GM21360 (cell line): ENCODE measurements around the gene TANK.
"Not testable (repeated sequence)": the region's sequence is repeated elsewhere in the genome, so short reads cannot be mapped to it uniquely, and the experiment has no call there.

Experiments
- ATAC-seq: cut with Tn5 transposase; IDR thresholded peaks from one replicate; pipeline ENCODE4 v1.9.1; 2021; ENCODE audit warnings: mild to moderate bottlenecking, moderate library complexity; ENCODE audit not compliant: unreplicated experiment

The TANK gene

DNA sequence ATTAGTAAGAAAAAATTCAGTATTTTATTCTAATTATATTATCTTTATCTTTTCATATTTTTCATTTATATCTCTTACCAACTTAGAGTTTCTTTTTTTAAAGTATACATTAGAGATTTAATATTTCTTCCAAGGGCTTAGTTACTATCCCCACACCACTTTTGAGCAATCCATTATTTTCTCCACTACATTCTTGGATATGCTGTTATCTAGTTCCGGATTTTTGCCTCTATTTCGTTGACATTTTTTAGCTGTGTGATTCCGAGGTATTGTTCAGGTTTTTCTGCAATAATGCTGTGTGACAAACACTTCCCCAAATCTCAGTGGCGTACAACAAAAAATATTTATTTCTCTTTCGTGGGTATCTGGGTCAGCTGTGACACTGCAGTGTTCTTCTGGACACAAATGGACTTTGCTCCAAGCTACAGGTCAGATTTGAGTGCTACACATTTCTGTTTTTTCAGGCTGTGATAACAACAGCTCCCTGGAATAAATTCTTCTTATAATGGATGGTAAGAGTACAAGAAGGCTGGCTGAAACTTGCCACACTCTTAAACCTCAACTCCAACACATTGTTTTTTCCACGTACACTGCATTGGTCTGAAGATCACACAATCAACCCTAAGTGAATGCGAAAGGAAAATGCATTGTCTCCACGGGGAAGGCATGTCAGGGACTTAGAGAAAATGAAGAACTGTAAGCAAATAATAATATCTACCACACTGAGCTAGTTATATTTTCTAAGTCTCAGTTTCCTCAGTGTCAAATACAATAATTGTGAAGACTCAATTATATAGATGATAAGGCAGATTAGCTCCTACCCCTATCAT, 97.1 kb downstream of the TANK start:
- no peak for ATAC-seq

GRCh38 chr2:161265874-161266273, 105.6 kb downstream of the TANK start:
- ATAC-seq: no peak

DNA sequence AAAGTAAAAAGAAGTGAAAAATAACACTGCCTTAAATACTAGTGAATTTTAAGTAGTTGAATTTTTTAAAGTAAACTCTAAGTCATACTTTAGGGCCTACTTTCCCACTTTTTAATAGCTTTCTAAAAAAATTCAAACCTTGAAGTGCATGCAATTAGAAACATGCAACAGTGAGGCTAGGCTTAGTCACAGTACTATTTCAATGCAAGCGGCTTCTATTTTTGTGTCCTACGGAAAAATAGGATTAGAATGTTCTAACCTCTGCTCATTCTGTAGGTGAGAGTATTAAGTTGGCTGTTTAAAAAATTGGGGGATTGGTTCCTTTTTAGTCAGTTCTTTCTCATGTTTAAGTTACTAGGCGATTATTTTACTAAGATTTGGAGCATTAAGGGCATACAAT, 108.9 kb downstream of the TANK start:
- ATAC-seq: no peak

DNA sequence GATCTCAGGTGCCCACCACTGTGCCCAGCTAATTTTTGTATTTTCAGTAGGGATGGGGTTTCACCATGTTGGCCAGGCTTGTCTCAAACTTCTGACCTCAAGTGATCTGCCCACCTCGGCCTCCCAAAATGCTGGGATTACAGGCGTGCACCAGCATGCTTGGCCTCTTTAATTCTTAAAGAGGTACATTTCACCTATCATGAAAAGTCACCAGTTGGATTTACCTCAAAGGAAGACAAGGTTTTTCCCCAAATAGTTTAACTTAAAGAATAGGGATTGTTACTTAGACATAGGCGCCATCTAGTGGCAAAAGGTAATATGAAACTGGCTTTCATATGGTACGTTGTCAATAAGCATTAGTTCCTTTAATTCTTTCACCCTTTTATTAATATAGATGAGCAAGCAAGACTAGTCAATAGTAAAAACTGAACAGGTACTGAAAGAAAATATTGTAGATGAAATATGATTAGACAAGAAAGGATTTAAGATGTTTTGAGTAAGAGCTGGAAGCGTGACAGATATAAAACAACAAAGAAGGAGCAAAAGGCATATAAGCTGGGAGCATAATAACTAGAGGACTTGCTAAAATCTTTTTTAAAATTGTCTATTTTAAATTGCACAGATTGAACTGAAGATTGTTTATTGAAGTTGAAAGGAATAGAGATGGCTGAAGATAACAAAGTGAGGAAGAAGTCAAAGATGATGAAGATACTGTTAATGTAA, 113.0 kb downstream of the TANK start:
- ATAC-seq: peak; percentile 78

- ATAC-seq: not testable (repeated sequence)
Measured at GRCh38 chr2:161278564-161279229, 118.5 kb downstream of the TANK start.

DNA sequence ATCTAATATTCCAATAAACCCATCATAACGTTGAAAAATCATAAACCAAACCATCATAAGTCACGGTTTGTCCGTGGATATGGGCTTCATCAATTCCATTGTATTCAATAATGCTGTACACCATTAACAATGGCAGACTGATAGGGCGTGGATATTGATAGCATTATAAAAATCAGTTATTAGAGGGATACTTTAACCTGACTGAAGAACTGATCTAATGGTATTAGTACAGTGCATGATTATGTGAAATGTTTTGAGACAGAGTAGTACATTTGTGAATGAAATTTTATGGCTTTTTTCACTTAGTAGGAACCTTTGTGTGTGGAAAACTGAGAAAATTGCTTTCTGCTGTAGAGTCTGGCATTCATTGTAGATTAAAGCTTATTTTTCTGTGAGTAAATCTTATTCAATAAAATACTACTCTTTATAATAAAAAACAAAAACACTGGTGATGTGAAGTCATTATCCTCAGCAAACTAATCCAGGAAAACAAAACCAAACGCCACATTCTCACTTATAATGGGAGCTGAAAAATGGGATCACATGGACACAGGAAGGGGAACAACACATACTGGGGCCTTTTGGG, 119.1 kb downstream of the TANK start:
- ATAC-seq: not testable (repeated sequence)

DNA sequence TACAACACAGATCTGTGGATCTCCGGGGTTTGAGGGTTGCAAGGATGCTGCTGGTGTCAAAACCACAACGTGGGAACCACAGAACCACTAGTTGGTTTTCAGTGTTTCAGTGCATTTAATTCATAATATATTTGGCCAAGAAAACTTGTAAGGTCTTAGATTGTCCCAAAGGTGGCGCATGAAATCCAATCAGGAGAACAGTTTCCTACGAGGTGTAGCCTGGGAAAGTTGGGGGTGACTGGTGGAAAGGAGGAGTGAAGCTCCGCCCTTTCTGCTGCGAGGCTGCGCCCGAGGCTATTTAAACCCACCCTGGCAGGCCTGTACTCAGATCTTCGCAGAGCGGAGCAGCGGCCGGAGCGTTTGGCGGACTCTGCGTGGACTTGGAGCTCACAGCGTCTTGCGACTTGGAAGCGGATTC, 120.7 kb downstream of the TANK start:
- ATAC-seq: not testable (repeated sequence)

GRCh38 chr2:161281615-161282310, 121.5 kb downstream of the TANK start:
- ATAC-seq: not testable (repeated sequence)

DNA sequence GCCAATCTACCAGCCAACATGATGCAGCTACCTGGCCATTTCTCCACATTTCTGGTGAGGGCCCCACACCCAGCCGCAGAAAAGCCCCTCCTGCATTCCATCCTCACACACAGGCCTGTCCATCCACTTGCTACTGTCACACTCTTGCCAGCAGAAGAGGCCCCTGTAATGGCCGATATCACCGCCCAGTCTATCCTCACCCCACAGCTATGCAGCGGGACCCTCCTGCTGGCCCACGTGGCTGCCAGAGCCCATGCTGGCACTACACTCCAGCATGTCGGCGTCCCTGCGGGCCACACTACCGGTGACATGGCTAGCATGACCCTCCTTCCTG, 122.0 kb downstream of the TANK start:
- ATAC-seq: not testable (repeated sequence)

DNA sequence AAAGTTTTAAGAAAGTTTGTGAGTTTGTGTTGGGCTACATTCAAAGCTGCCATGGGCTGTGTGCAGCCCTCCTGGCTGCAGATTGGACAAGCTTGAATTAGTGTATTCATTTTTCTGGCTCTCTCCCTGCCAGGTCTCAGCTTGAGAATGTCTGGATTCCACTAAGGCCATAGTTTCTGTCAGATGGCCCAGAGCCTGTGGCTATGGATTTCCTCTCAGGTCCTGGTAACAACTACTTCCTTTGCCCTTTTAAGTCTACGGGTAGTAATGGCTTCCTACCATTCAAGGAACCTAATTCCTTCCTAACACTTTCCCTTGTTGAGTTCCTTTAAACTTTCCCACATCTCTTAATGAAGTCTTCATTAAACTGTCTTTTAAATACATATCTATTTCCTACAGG, 123.7 kb downstream of the TANK start:
- no peak for ATAC-seq
